GM12864 (cell line): ENCODE results near the gene CYP27A1.

Source experiments
- DNase-seq: peaks from one replicate; pipeline ENCODE4 v3.0.0-alpha.2; 2011; ENCODE audit warnings: low read depth
- H3K4me3 ChIP-seq: 2 replicates; pipeline ENCODE4 v1.5.1; 2011; ENCODE audit warnings: mild to moderate bottlenecking, low read depth, low read length, control low read depth
- CTCF ChIP-seq: IDR thresholded peaks from 2 replicates; pipeline ENCODE4 v1.5.1; 2011; ENCODE audit warnings: low read depth, mild to moderate bottlenecking, moderate library complexity, low read length, control low read depth, inconsistent platforms; ENCODE audit errors: missing control alignments

The CYP27A1 gene

GRCh38 chr2:218827701-218828476 lies 45.9 kb downstream of the CYP27A1 start:
- TF ChIP-seq CTCF = no peak
- DNase-seq = no peak
- no peak overlapping the region for H3K4me3 ChIP-seq

- DNase-seq = no peak
- no peak overlapping the region for H3K4me3 ChIP-seq
- TF ChIP-seq CTCF = no peak
Observed at GRCh38 chr2:218828477-218828778, 46.5 kb downstream of the CYP27A1 start.

GRCh38 chr2:218829868-218830451 lies 48.0 kb downstream of the CYP27A1 start:
- TF ChIP-seq CTCF = no peak
- no peak for DNase-seq
- no peak overlapping the region for H3K4me3 ChIP-seq

- H3K4me3 ChIP-seq = no peak overlapping the region
- DNase-seq = no peak
- no peak for TF ChIP-seq CTCF
Observed at GRCh38 chr2:218830526-218831306, 48.8 kb downstream of the CYP27A1 start.

- no peak within 1 kb of the TSS for H3K4me3 ChIP-seq
- TF ChIP-seq CTCF = no peak
- no peak for DNase-seq
Observed at GRCh38 chr2:218831378-218831990, 49.5 kb downstream of the CYP27A1 start, which contains the start of gene PRKAG3. TSS of gene PRKAG3 (minus strand) at chr2:218831803.

GRCh38 chr2:218832081-218832480 lies 50.1 kb downstream of the CYP27A1 start:
- no peak for TF ChIP-seq CTCF
- DNase-seq = no peak
- H3K4me3 ChIP-seq = no peak overlapping the region
